ENCODE data around the gene EIF3B.

DNA sequence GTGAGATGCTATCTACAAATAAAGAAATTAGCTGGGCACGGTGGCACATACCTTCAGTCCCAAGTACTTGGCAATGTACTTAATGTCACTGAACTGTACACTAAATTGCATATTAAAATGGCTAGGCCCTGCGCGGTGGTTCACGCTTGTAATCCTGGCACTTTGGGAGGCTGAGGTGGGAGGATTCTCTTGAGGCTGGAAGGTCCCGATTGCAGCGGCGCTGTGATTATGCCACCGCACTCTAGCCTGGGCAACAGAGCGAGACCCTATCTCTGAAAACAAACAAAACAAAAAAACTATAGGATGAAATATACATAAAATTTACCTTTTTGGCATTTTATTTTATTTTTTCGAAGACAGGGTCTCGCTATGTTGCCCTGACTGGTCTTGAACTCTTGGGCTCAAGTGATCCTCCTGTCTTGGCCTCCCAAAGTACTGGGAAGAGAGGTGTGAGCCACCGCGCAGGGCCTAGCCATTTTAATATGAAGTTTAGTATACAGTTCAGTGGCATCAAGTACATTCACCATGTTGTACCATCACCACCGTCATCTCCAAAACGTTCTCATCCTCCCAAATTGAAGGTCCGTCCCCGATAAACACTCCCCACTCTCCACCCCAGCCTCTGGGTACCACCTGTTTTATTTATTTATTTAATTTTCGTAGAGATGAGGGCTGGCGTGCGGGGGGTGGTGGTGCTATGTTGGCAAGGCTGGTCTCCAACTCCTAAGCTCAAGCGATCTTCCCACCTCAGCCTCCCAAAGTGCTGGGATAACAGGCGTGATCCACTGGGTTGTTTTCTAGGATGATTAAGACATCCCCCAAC is 1.3 kb upstream of the EIF3B start:
- no peak for TF ChIP-seq CTCF (IDR thresholded peaks at IDR 0.05)
- no peak for TF ChIP-seq EP300 (IDR thresholded peaks at IDR 0.05)
